CD14-positive monocyte (primary cell): ENCODE data around the gene DUSP8. TPM values are rescaled to one million over a fixed set of nuclear protein-coding genes. Genes with fewer than 3 reads are reported as not detected.

Experiments
- DNase-seq, 3 donors: peaks; one replicate each; pipeline ENCODE4 v3.0.0-alpha.2; 2011 to 2022
- H2AFZ ChIP-seq: 2 replicates; pipeline ENCODE4 v1.6.0; 2012; ENCODE audit warnings: mild to moderate bottlenecking, low read depth, low read length, inconsistent platforms; ENCODE audit not compliant: insufficient read depth, poor library complexity, severe bottlenecking
- H3K27ac ChIP-seq, 2 donors: 1 replicate in 1 of 2; 2 replicates in 1 of 2; pipeline ENCODE4 v1.5.1; 2012 to 2013; ENCODE audit warnings: low read length in 2 of 2, control low read depth in 1 of 2, inconsistent platforms in 1 of 2, low read depth in 1 of 2, mild to moderate bottlenecking in 1 of 2
- H3K27me3 ChIP-seq, 2 donors: one replicate each; pipeline versions ENCODE4 v1.6.0 to v1.6.1; 2011 to 2013; ENCODE audit warnings: low read length in 2 of 2; ENCODE audit not compliant: control insufficient read depth in 2 of 2, insufficient read depth in 2 of 2
- H3K36me3 ChIP-seq, 2 donors: replicated peaks in 1 of 2; 1 replicate in 1 of 2; 2 replicates in 1 of 2; pipeline versions ENCODE4 v1.5.1 to v1.6.1; 2012 to 2013; ENCODE audit warnings: low read length in 2 of 2, control low read depth in 1 of 2, inconsistent platforms in 1 of 2, mild to moderate bottlenecking in 1 of 2; ENCODE audit not compliant: insufficient read depth in 2 of 2, control insufficient read depth in 1 of 2
- H3K4me1 ChIP-seq, 2 donors: 1 replicate in 1 of 2; 2 replicates in 1 of 2; pipeline versions ENCODE4 v1.5.1 to v1.6.1; 2012 to 2013; ENCODE audit warnings: low read length in 2 of 2, control low read depth in 1 of 2, inconsistent platforms in 1 of 2, mild to moderate bottlenecking in 1 of 2, moderate library complexity in 1 of 2; ENCODE audit not compliant: insufficient read depth in 2 of 2, control insufficient read depth in 1 of 2
- H3K4me2 ChIP-seq: replicated peaks from 2 replicates; pipeline ENCODE3; 2012; ENCODE audit warnings: low read length, moderate library complexity, mild to moderate bottlenecking; ENCODE audit not compliant: poor library complexity, severe bottlenecking; ENCODE audit errors: extremely low read depth
- H3K4me3 ChIP-seq, 3 experiments: fragments of 200-600 bp in 1 of 3; sonication (generic) in 1 of 3; replicated peaks in 1 of 3; 1 replicate in 2 of 3; 2 replicates in 1 of 3; pipeline ENCODE4 v1.5.1; 2011 to 2013; ENCODE audit warnings: low read length in 3 of 3, mild to moderate bottlenecking in 3 of 3, control low read depth in 2 of 3, low read depth in 2 of 3, inconsistent platforms in 1 of 3, moderate library complexity in 1 of 3
- H3K79me2 ChIP-seq: 2 replicates; pipeline ENCODE4 v1.6.0; 2012; ENCODE audit warnings: mild to moderate bottlenecking, control low read depth, inconsistent platforms, low read length, moderate library complexity; ENCODE audit not compliant: insufficient read depth
- H3K9ac ChIP-seq: 2 replicates; pipeline ENCODE4 v1.6.0; 2017; ENCODE audit warnings: low read length, mild to moderate bottlenecking; ENCODE audit not compliant: insufficient read depth, poor library complexity, severe bottlenecking
- H3K9me3 ChIP-seq, 2 donors: replicated peaks in 1 of 2; 1 replicate in 1 of 2; 2 replicates in 1 of 2; pipeline versions ENCODE4 v1.5.1 to v1.6.1; 2012 to 2013; ENCODE audit warnings: low read length in 2 of 2, control low read depth in 1 of 2; ENCODE audit not compliant: control insufficient read depth in 1 of 2, insufficient read depth in 1 of 2
- H4K20me1 ChIP-seq: 2 replicates; pipeline ENCODE4 v1.6.0; 2012; ENCODE audit warnings: mild to moderate bottlenecking, low read length, control low read depth, moderate library complexity; ENCODE audit not compliant: insufficient read depth
- H3K27ac Mint-ChIP-seq, 7 donors: one replicate each; pipeline ENCODE4 v1.8.0; 2020; ENCODE audit warnings: mild to moderate bottlenecking in 7 of 7, mixed read lengths in 7 of 7, moderate library complexity in 6 of 7, inconsistent platforms in 2 of 7
- H3K27me3 Mint-ChIP-seq, 3 donors: one replicate each; pipeline ENCODE4 v1.8.0; 2021 to 2022; ENCODE audit warnings: low read depth in 3 of 3, mild to moderate bottlenecking in 3 of 3, mixed read lengths in 3 of 3, moderate library complexity in 3 of 3, inconsistent platforms in 1 of 3
- H3K36me3 Mint-ChIP-seq, 2 donors: one replicate each; pipeline ENCODE4 v1.8.0; 2020; ENCODE audit warnings: mixed read lengths in 2 of 2, inconsistent platforms in 1 of 2, mild to moderate bottlenecking in 1 of 2
- H3K4me1 Mint-ChIP-seq: one replicate; pipeline ENCODE4 v1.8.0; 2020; ENCODE audit warnings: mild to moderate bottlenecking, mixed read lengths
- H3K4me3 Mint-ChIP-seq, 2 donors: one replicate each; pipeline ENCODE4 v1.8.0; 2020; ENCODE audit warnings: mild to moderate bottlenecking in 2 of 2, mixed read lengths in 2 of 2, moderate library complexity in 1 of 2
- H3K9me3 Mint-ChIP-seq, 7 donors: one replicate each; pipeline ENCODE4 v1.8.0; 2020 to 2022; ENCODE audit warnings: mixed read lengths in 7 of 7, mild to moderate bottlenecking in 6 of 7, moderate library complexity in 6 of 7, inconsistent platforms in 2 of 7
- CTCF ChIP-seq: fragments of 200-600 bp; IDR thresholded peaks from one replicate; pipeline ENCODE4 v1.8.0; 2022; ENCODE audit warnings: antibody characterized with exemption, mild to moderate bottlenecking
- WGBS: methylation state at CpG from one replicate; pipeline ENCODE4 v1.1.5; 2013; ENCODE audit warnings: missing lambda C conversion rate; ENCODE audit not compliant: insufficient coverage; 5-methylcytosine and 5-hydroxymethylcytosine counted together
- intact Hi-C, 2 donors: fragments of 100-400 bp; cut with micrococcal nuclease; formaldehyde crosslinking; loops; one replicate each; pipeline versions ENCODE4 v1.15.0 to v1.15.1; 2023
- polyA plus RNA-seq, 3 donors: library from polyadenylated mRNA; depleted of rRNA in 1 of 3; unstranded in 2 of 3; stranded (reverse) in 1 of 3; fragments of 300-500 nt in 2 of 3; fragments of >200 nt in 1 of 3; fragmentation: Illumina TruSeq in 2 of 3; gene quantifications; 1 replicate in 2 of 3; 2 replicates in 1 of 3; pipeline ENCODE4 v1.2.3, GENCODE V29; 2012 to 2021

Gene DUSP8
- polyA plus RNA-seq, 3 donors: 0.61 TPM; not detected in 2

GRCh38 chr11:1553808-1554594 lies 18.1 kb downstream of the DUSP8 start:
- Histone ChIP-seq H3K27me3 (peaks cover 0 to 44% of the 10 kb centered on the region in 2 donors), H4K20me1 (no peaks in the 10 kb centered on the region), H3K4me2 (no peak overlapping the region), H3K79me2 (no peaks in the 10 kb centered on the region), H3K9ac (no peak overlapping the region), H2AFZ (no peak overlapping the region), H3K4me3 (no peak overlapping the region), H3K36me3 (no peaks in the 10 kb centered on the region), H3K27ac (no peak overlapping the region), H3K4me1 (no peaks in the 10 kb centered on the region), H3K9me3 (no peaks in the 10 kb centered on the region)
- intact Hi-C loops: no loop called here
- no peaks in the 10 kb centered on the region for H3K4me1 Mint-ChIP-seq
- H3K4me3 Mint-ChIP-seq: peak overlapping the region in 1 of 2 donors; percentile 46
- no peak for DNase-seq
- no peaks in the 10 kb centered on the region for H3K36me3 Mint-ChIP-seq
- WGBS: 52% methylated on average over 13 of the region's 20 CpGs
- H3K9me3 Mint-ChIP-seq: peaks cover 0 to 8% (median 0%) of the 10 kb centered on the region in 7 donors
- peaks cover 43 to 67% (median 43%) of the 10 kb centered on the region in 3 donors for H3K27me3 Mint-ChIP-seq
- no peak overlapping the region for H3K27ac Mint-ChIP-seq
- TF ChIP-seq CTCF: no peak

GRCh38 chr11:1549338-1550330 lies 22.4 kb downstream of the DUSP8 start:
- peaks cover 0 to 7% (median 3%) of the 10 kb centered on the region in 7 donors for H3K9me3 Mint-ChIP-seq
- Histone ChIP-seq H3K36me3 (no peaks in the 10 kb centered on the region), H2AFZ (no peak overlapping the region), H3K9me3 (peaks cover 0 to 7% of the 10 kb centered on the region in 2 donors), H3K4me3 (no peak overlapping the region), H4K20me1 (no peaks in the 10 kb centered on the region), H3K4me2 (no peak overlapping the region), H3K9ac (no peak overlapping the region), H3K4me1 (peaks cover 15 to 23% of the 10 kb centered on the region in 2 donors), H3K27ac (no peak overlapping the region), H3K27me3 (peaks cover 20 to 61% of the 10 kb centered on the region in 2 donors), H3K79me2 (no peaks in the 10 kb centered on the region)
- intact Hi-C loops: no loop called here
- peaks cover 57 to 71% (median 57%) of the 10 kb centered on the region in 3 donors for H3K27me3 Mint-ChIP-seq
- 80% methylated on average over 11 of the region's 13 CpGs for WGBS
- no peak for DNase-seq
- peaks cover 9% of the 10 kb centered on the region for H3K4me1 Mint-ChIP-seq
- peak overlapping the region in 1 of 7 donors; percentile 57 for H3K27ac Mint-ChIP-seq
- H3K36me3 Mint-ChIP-seq: no peaks in the 10 kb centered on the region
- no peak for TF ChIP-seq CTCF
- H3K4me3 Mint-ChIP-seq: no peak overlapping the region
